IPS-18c (cell line): ENCODE results near the gene PIMREG.

Source experiments
- H3K4me3 ChIP-seq: 2 replicates; pipeline ENCODE4 v1.7.0; 2013; ENCODE audit warnings: low read depth, mild to moderate bottlenecking, low read length, moderate library complexity; ENCODE audit not compliant: insufficient read depth
- H3K9me3 ChIP-seq: one replicate; pipeline ENCODE4 v1.6.1; 2013; ENCODE audit warnings: mild to moderate bottlenecking, low read length, moderate library complexity; ENCODE audit not compliant: control insufficient read depth, insufficient read depth

PIMREG gene

GRCh38 chr17:6485646-6486412, 41.6 kb downstream of the PIMREG start:
- no peaks in the 10 kb centered on the region for H3K9me3 ChIP-seq
- H3K4me3 ChIP-seq: no peak overlapping the region

- H3K9me3 ChIP-seq: no peaks in the 10 kb centered on the region
- H3K4me3 ChIP-seq: no peak overlapping the region
Measured at GRCh38 chr17:6487251-6488007, 43.2 kb downstream of the PIMREG start.

GRCh38 chr17:6488008-6488539, 43.8 kb downstream of the PIMREG start:
- no peaks in the 10 kb centered on the region for H3K9me3 ChIP-seq

GRCh38 chr17:6489016-6489550, 44.8 kb downstream of the PIMREG start:
- no peak overlapping the region for H3K4me3 ChIP-seq

More at GRCh38 chr17:6488008-6488539, 43.8 kb downstream of the PIMREG start:
- no peak overlapping the region for H3K4me3 ChIP-seq

GRCh38 chr17:6491071-6491700, 46.9 kb downstream of the PIMREG start:
- Histone ChIP-seq H3K4me3 (no peak overlapping the region), H3K9me3 (no peaks in the 10 kb centered on the region)

More at GRCh38 chr17:6489016-6489550, 44.8 kb downstream of the PIMREG start:
- H3K9me3 ChIP-seq: no peaks in the 10 kb centered on the region

GRCh38 chr17:6492892-6493674, 48.8 kb downstream of the PIMREG start:
- Histone ChIP-seq H3K9me3 (no peaks in the 10 kb centered on the region), H3K4me3 (no peak overlapping the region)

- Histone ChIP-seq H3K4me3 (no peak overlapping the region), H3K9me3 (no peaks in the 10 kb centered on the region)
Measured at GRCh38 chr17:6494239-6494941, 50.1 kb downstream of the PIMREG start.

- peak overlapping the region; percentile 38 for H3K4me3 ChIP-seq
- no peaks in the 10 kb centered on the region for H3K9me3 ChIP-seq
Measured at GRCh38 chr17:6495450-6496115, 51.3 kb downstream of the PIMREG start.

- H3K4me3 ChIP-seq: peak overlapping the region; percentile 38
Measured at GRCh38 chr17:6496116-6496481, 51.8 kb downstream of the PIMREG start.

GRCh38 chr17:6496640-6497441, 52.6 kb downstream of the PIMREG start:
- no peak overlapping the region for H3K4me3 ChIP-seq

More at GRCh38 chr17:6496116-6496481, 51.8 kb downstream of the PIMREG start:
- no peaks in the 10 kb centered on the region for H3K9me3 ChIP-seq

GRCh38 chr17:6497496-6498221, 53.4 kb downstream of the PIMREG start:
- no peaks in the 10 kb centered on the region for H3K9me3 ChIP-seq
- no peak overlapping the region for H3K4me3 ChIP-seq

More at GRCh38 chr17:6496640-6497441, 52.6 kb downstream of the PIMREG start:
- no peaks in the 10 kb centered on the region for H3K9me3 ChIP-seq

GRCh38 chr17:6498356-6498755, 54.1 kb downstream of the PIMREG start:
- H3K9me3 ChIP-seq: no peaks in the 10 kb centered on the region
- H3K4me3 ChIP-seq: no peak overlapping the region

- Histone ChIP-seq H3K9me3 (no peaks in the 10 kb centered on the region), H3K4me3 (no peak overlapping the region)
Measured at GRCh38 chr17:6498901-6499540, 54.8 kb downstream of the PIMREG start.
